ENCODE data around the gene H2AZ2. TPM values are rescaled to one million over a fixed set of nuclear protein-coding genes. Genes with fewer than 3 reads are reported as not detected.
A peak's percentile ranks its signal among the peaks of the same experiment; 100 is the strongest.

Gene H2AZ2
- total RNA-seq, 2 experiments from 2014 or later, result 274 to 440 TPM

- H3K4me2 ChIP-seq (ENCODE audit: low read length), result no peak overlapping the region
- no peak overlapping the region for H3K4me3 ChIP-seq (ENCODE audit: low read depth, low read length, poor library complexity, severe bottlenecking)
- peak; percentile 31 for DNase-seq (ENCODE audit: low spot score)
- no peaks in the 10 kb centered on the region for H3K36me3 ChIP-seq (ENCODE audit: insufficient read depth, low read length)
- H2AFZ ChIP-seq (ENCODE audit: low read length), result no peak overlapping the region
- H4K20me1 ChIP-seq (ENCODE audit: insufficient read depth, low read length), result no peaks in the 10 kb centered on the region
- TF ChIP-seq EZH2phosphoT487 (IDR thresholded peaks at IDR 0.05; ENCODE audit: borderline replicate concordance, low read depth, low read length), result no peak
- TF ChIP-seq CTCF (conservative IDR thresholded peaks at IDR 0.05; ENCODE audit: low read length), result peak; percentile 55
- intact Hi-C loops (cut with micrococcal nuclease; ENCODE audit: unreplicated experiment), result loop anchor here (10.0 kb wide), 1 partner anchor 277 kb away; no protein-coding TSS in a partner anchor
- no TSS peak for BruUV-seq (replicated peaks)
- peaks cover 3% of the 10 kb centered on the region for H3K4me1 ChIP-seq (ENCODE audit: insufficient read depth, low read length, poor library complexity, severe bottlenecking)
- no peaks in the 10 kb centered on the region for H3K79me2 ChIP-seq (ENCODE audit: insufficient read depth, low read depth, low read length)
- H3K9me3 ChIP-seq (ENCODE audit: low read length), result no peaks in the 10 kb centered on the region
- POLR2A ChIA-PET, result interaction anchor here (0.9 to 1.9 kb wide), 4 partner anchors 9 to 55 kb away, joined by 3 to 7 read pairs (median 5); no protein-coding TSS in a partner anchor
- CTCF ChIA-PET (ENCODE audit: unreplicated experiment), result interaction anchor here (1.2 to 1.3 kb wide), 2 partner anchors 24 to 62 kb away, joined by 3 to 4 read pairs; no protein-coding TSS in a partner anchor
- no peak overlapping the region for H3K27ac ChIP-seq (ENCODE audit: low read depth, low read length, poor library complexity, severe bottlenecking)
- H3K9me2 ChIP-seq (ENCODE audit: insufficient read depth, low read length), result no peaks in the 10 kb centered on the region
Measured at GRCh38 chr7:44858161-44858560, 10.3 kb upstream of the H2AZ2 start.

- H3K36me3 ChIP-seq (ENCODE audit: insufficient read depth, low read length), result no peaks in the 10 kb centered on the region
- H3K4me1 ChIP-seq (ENCODE audit: insufficient read depth, low read length, poor library complexity, severe bottlenecking), result peaks cover 8% of the 10 kb centered on the region
- no peaks in the 10 kb centered on the region for H3K9me2 ChIP-seq (ENCODE audit: insufficient read depth, low read length)
- POLR2A ChIA-PET, result interaction anchor here (0.7 to 1.3 kb wide), 3 partner anchors 26 to 28 kb away, joined by 3 to 7 read pairs (median 4); no protein-coding TSS in a partner anchor
- no peak overlapping the region for H3K27ac ChIP-seq (ENCODE audit: low read depth, low read length, poor library complexity, severe bottlenecking)
- intact Hi-C loops (cut with micrococcal nuclease; ENCODE audit: unreplicated experiment), result loop anchor here (10.0 kb wide), 1 partner anchor 280 kb away; no protein-coding TSS in a partner anchor
- no peak for DNase-seq (ENCODE audit: low spot score)
- no peaks in the 10 kb centered on the region for H3K9me3 ChIP-seq (ENCODE audit: low read length)
- no peak overlapping the region for H3K4me2 ChIP-seq (ENCODE audit: low read length)
- no peaks in the 10 kb centered on the region for H4K20me1 ChIP-seq (ENCODE audit: insufficient read depth, low read length)
- CTCF ChIA-PET (ENCODE audit: unreplicated experiment), result no interaction called here
- 0 out of 2 replicates have a peak, but pooled peaks cover 3% of the 10 kb centered on the region for H3K79me2 ChIP-seq (ENCODE audit: insufficient read depth, low read depth, low read length)
- TF ChIP-seq EZH2phosphoT487 (IDR thresholded peaks at IDR 0.05; ENCODE audit: borderline replicate concordance, low read depth, low read length) (no peak), CTCF (conservative IDR thresholded peaks at IDR 0.05; ENCODE audit: low read length) (no peak)
- H2AFZ ChIP-seq (ENCODE audit: low read length), result no peak overlapping the region
- H3K4me3 ChIP-seq (ENCODE audit: low read depth, low read length, poor library complexity, severe bottlenecking), result no peak overlapping the region
- no TSS peak for BruUV-seq (replicated peaks)
Measured at GRCh38 chr7:44854644-44855364, 6.9 kb upstream of the H2AZ2 start.

- DNase-seq (ENCODE audit: low spot score), result no peak
Measured at GRCh38 chr7:44853391-44853790, 5.5 kb upstream of the H2AZ2 start.

More at GRCh38 chr7:44853391-44853790, 5.5 kb upstream of the H2AZ2 start:
- no peaks in the 10 kb centered on the region for H3K36me3 ChIP-seq (ENCODE audit: insufficient read depth, low read length)
- TF ChIP-seq EZH2phosphoT487 (IDR thresholded peaks at IDR 0.05; ENCODE audit: borderline replicate concordance, low read depth, low read length) (no peak), CTCF (conservative IDR thresholded peaks at IDR 0.05; ENCODE audit: low read length) (no peak)
- H4K20me1 ChIP-seq (ENCODE audit: insufficient read depth, low read length), result no peaks in the 10 kb centered on the region
- no TSS peak for BruUV-seq (replicated peaks)
- CTCF ChIA-PET (ENCODE audit: unreplicated experiment), result no interaction called here
- no peak overlapping the region for H3K4me2 ChIP-seq (ENCODE audit: low read length)
- no peaks in the 10 kb centered on the region for H3K9me3 ChIP-seq (ENCODE audit: low read length)
- POLR2A ChIA-PET, result interaction anchor here (0.7 kb wide), 1 partner anchor 260 kb away, joined by 3 read pairs; no protein-coding TSS in a partner anchor
- peaks cover 12% of the 10 kb centered on the region; the same call in 1 of the 2 replicates for H3K79me2 ChIP-seq (ENCODE audit: insufficient read depth, low read depth, low read length)
- H3K27ac ChIP-seq (ENCODE audit: low read depth, low read length, poor library complexity, severe bottlenecking), result no peak overlapping the region
- no peaks in the 10 kb centered on the region for H3K9me2 ChIP-seq (ENCODE audit: insufficient read depth, low read length)
- peaks cover 17% of the 10 kb centered on the region for H3K4me1 ChIP-seq (ENCODE audit: insufficient read depth, low read length, poor library complexity, severe bottlenecking)
- intact Hi-C loops (cut with micrococcal nuclease; ENCODE audit: unreplicated experiment), result loop anchor here (10.0 kb wide), 1 partner anchor 281 kb away; no protein-coding TSS in a partner anchor
- H2AFZ ChIP-seq (ENCODE audit: low read length), result no peak overlapping the region
- no peak overlapping the region for H3K4me3 ChIP-seq (ENCODE audit: low read depth, low read length, poor library complexity, severe bottlenecking)
